ENCODE data around the gene XPO4.

- TF ChIP-seq EZH2 (IDR thresholded peaks at IDR 0.05; ENCODE audit: low read length, unreplicated experiment) = no peak
- no peak for TF ChIP-seq CTCF (conservative IDR thresholded peaks at IDR 0.05; ENCODE audit: low read depth, low read length)
- TF ChIP-seq EZH2phosphoT487 (IDR thresholded peaks at IDR 0.05; ENCODE audit: borderline replicate concordance, low read length) = no peak
Measured at GRCh38 chr13:20903164-20903475, 574 bp upstream of the XPO4 start.

Measured in PC-3 (cell line).